HG03175 (cell line): ENCODE results near the gene BCL6B.
"Not testable (repeated sequence)": the region's sequence is repeated elsewhere in the genome, so short reads cannot be mapped to it uniquely, and the experiment has no call there.

Experiments used
- ATAC-seq: cut with Tn5 transposase; IDR thresholded peaks from one replicate; pipeline ENCODE4 v1.9.1; 2021; ENCODE audit warnings: mild to moderate bottlenecking, moderate library complexity; ENCODE audit not compliant: unreplicated experiment

BCL6B gene, protein sequence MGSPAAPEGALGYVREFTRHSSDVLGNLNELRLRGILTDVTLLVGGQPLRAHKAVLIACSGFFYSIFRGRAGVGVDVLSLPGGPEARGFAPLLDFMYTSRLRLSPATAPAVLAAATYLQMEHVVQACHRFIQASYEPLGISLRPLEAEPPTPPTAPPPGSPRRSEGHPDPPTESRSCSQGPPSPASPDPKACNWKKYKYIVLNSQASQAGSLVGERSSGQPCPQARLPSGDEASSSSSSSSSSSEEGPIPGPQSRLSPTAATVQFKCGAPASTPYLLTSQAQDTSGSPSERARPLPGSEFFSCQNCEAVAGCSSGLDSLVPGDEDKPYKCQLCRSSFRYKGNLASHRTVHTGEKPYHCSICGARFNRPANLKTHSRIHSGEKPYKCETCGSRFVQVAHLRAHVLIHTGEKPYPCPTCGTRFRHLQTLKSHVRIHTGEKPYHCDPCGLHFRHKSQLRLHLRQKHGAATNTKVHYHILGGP

DNA sequence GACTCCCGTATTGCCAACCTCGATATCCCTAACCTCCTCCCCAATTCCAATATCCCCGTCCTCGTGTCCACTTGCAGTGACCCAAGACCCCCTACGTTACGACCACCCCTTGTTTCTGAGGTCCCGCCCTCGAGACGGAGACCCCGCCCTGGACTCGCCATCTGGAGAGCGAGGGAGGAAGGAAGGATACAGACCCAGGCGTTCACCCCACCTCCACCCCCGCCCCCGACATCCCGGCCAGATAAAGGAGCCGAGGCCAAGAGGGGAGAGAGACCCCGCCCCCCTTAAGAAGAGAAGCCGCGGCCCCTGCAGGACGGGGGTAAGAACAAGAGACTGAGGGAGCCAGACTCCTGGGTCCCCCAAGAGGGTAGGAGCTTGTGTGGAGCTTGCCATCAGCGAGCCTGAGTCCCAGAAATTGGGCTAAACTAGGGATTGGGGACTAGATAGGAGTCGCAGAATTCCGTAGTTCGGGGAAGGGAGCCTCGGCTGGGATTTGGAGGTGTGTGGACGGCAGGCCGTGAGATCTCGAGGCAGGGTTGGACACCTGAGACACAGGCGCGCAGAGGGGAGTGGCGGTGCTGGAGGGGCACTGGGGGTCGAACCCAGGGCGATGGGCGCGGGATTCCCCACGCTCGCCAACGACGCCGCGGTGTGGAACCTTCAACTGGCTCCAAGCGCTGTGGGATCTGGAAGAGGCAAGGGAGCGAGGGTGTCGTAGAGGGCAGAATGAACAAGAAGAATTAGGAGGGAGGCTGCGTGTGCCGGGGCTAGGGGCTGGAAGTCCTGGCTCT is at the start of gene BCL6B:
Gene BCL6B (plus strand): TSS at position 270 of the 791 bp plus-strand sequence. CDS start 622 bp downstream, outside the sequence.
- no peak for ATAC-seq

DNA sequence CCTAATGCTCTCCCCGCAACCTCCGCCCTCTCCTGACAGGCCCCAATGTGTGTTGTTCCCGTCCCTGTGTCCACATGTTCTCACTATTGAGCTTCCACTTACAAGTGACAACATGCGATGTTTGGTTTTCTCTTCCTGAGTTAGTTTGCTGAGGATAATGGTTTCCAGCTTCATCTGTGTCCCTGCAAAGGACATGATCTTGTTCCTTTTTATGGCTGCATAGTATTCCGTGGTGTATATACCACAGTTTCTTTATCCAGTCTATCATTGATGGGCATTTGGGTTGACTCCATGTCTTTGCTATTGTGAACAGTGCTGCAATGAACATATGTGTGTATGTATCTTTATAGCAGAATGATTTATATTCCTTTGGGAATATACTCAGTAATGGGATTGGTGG is 43.4 kb upstream of the BCL6B start:
- ATAC-seq = not testable (repeated sequence)

DNA sequence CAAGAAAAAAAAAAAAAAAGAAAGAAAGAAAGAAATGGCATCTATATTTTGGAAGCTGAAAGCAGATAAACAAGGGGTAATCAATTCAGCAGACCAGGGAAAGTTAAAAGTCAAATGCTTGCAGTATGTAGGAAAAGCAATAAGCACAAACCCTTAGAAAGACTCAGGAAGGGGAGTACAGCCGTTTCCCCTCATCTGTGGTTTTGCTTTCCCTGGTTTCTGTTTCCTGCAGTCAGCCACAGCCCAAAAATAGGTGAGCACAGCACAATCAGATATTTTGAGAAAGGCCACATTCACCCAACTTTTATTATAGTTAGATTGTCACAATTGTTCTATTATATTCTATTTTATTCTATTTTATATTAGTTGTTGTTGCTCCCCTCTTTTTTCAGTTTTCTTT is 41.4 kb upstream of the BCL6B start:
- no peak for ATAC-seq

DNA sequence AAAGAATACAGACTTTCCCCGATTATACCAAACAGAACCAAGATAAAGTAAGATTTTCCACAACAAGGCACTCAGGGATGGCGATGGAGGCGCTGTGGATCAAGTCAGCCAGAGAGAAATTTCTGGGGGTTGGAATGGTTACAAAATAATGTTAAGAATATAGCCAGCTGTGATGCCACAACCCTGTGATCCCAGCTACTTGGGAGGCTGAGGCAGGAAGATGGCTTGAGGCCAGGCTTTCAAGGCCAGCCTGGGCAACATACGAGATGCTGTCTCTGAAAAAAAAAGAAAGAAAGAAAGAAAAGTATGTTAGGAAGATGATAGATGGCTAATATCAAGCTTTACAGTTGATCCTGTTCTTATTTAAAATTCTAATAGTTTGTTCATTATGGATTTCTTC is 37.6 kb upstream of the BCL6B start:
- ATAC-seq = no peak

DNA sequence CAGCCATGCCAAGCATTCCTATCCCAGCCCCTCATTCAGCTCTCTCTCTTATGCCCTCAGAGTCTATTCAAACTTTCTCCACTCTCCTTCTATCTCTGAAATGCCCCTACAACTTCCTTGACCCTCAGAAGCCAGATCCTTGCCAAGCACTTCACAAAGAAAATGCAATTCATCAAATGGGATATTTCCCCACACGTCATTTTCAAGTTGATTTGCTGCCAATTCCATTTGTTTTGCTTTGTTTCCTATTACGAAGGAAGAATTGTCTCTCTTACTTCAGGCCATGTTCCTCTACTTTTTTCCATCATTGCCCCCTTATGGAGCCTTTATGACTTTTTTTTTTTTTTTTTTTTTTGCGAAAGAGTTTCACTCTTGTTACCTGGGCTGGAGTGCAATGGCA is 36.2 kb upstream of the BCL6B start:
- no peak for ATAC-seq

DNA sequence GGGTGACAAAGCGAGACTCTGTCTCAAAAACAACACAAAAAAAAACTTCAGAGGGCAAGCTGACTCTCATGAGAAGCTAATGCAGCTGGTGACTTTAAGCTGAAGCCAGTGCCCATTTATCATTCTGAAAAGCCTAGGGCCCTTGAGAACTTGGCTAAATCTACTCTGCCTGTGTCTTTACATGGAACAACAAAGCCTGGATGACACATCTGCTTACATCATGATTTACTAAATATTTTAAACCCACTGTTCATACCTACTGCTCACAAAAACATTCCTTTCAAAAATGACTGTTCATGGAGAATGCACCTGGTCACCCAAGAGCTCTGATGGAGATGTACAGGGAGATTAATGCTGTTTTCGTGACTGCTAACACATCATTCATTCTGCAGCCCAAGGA is 33.1 kb upstream of the BCL6B start:
- ATAC-seq = no peak

DNA sequence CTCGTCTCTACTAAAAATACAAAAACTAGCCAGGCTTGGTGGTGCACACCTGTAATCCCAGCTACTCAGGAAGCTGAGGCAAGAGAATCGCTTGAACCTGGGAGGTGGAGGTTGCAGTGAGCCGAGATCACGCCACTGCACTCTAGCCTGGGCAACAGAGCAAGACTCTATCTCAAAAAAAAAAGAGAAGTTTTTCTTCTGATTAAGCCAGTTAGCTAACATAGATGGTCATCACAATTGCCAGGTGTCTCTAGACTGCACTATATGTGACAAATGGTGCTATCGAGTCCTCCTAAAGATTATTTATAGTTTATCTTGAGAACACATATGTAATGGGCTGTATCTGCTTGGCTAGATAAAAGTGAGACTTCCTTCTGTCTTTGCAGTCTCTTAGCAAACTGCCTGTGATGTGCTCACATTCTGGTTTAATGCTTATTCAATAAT is 29.2 kb upstream of the BCL6B start:
- ATAC-seq = not testable (repeated sequence)

DNA sequence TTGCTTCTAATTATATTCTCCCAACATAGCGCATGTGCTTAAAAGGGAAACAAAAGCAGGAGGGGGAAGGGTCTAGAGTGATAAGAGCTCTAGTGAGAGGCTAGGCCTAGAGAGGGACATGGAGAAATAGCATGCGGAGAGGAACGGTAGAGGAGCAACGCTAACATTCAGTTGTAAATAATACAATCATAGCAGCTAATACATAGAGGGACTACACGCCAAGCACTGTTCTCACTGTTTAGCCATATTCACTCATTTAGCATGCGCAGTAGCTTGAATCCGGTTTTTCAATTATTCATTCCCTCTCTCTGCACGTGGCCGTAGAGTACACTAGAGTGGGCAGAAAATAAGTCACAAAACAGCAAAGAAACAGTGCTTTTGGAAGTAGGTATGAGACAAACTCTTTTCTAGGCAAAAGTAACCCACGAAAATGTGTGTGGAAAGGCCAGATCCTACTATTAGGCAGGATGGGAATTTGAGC is 28.7 kb upstream of the BCL6B start:
- no peak for ATAC-seq

DNA sequence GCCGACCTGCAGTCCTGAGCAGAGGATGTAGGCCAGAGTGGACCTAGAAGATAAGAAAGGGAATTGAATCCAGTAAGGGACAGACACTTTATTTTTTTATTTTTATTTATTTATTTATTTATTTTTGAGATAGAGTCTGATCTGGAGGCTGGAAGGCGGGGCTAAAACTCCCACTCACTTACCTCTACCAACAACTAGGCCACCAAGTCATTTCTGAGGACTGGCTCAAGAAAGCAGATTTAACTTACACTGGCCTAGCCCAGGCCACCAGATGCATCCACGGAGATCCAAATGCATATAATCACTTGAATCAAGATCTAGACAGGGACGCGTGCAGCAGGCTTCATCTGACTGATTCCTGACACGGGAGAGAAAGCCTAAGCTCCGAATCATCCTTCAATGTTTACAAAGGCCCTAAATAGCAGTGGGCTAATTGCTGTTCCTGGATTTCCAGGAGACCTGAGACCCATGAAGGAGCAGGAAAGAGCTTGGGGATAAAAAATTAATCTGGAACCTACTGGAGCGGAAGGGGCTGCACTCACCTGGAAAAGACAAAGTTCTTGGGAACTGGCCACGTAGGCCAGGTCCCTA is 28.1 kb upstream of the BCL6B start:
- no peak for ATAC-seq

DNA sequence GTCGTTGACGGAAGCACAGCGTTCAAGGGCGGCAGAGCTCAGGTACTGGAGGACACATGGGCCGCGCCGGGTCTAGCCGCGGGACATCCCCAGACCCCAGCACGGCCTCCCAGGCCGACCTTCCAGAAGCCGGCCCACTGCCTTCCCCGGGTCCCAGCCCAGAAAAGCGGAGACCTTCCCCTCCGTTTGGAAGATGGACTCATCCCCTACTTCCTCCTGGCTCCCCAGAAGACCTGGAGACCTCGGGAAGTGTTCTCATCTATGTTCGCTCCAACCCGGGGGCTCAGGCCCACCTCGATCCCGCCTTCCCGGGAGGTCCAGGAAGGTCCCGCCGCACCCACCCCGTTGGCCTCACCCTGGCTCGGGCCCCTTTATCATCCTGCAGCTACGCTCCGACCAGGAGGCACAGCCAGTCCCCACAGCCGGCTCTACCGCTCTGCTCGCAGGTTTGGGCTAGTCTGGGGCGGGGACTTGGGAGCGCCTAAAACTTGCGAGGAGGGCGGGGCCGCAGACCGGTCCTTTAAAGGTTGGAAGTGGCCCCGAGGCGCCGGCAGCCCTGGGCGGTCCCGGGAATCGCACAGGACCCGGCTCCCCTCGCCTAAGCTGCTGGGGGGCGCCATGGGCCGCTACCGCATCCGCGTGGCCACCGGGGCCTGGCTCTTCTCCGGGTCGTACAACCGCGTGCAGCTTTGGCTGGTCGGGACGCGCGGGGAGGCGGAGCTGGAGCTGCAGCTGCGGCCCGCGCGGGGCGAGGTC is 27.2 kb upstream of the BCL6B start, which contains the start of gene ALOX12:
Gene ALOX12 (plus strand): TSS at position 550 of the 756 bp plus-strand sequence. CDS start 69 bp downstream, at position 619.
- no peak for ATAC-seq

DNA sequence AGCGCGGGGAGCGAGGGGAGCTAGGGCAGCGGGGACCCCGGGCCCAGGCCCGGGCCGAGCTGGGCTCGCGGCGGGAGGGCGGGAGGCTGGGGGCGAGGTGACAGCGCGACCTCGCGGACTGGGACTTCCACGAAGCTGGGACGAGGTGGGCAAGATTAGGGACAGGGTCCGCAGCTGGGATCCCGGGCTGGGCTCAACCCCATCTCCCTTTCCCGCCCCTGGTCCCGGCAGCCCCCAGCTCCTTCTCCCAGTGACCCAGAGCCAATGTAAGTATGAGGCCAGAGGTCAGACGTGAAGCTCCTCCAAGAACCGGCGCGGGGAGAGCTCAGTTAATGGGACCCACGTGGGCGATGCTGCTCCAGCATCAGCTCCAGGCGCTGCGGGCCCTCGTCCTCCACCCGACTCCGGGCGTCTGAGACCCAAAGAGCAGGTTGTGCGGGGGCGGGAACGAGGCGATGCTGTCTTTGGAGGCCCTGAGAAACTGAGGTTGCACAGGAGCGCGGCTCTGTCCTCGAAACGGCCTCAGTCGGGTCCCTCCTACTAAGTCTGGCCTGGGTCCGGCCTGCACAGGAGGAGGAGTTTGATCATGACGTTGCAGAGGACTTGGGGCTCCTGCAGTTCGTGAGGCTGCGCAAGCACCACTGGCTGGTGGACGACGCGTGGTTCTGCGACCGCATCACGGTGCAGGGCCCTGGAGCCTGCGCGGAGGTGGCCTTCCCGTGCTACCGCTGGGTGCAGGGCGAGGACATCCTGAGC is 26.4 kb upstream of the BCL6B start:
- no peak for ATAC-seq

DNA sequence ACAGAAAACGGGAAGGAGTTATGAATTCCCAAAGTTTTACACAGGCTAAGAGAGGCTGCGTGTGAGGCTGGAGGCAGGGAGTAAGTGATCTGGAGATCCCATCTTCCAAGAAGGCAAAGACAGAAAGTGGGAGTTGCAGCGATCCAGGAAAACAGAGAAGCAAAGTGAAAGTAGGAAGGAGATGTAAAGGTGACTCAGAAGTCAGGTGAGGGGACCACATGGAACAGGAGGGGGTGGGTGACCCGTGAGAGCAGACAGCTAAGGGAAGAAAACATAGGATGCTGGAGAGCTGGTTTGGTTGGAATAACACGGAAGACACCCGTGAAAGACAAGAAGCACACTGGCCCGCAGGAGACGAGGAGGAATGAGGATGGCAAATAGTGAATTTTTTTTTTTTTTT is 25.7 kb upstream of the BCL6B start:
- ATAC-seq = no peak

DNA sequence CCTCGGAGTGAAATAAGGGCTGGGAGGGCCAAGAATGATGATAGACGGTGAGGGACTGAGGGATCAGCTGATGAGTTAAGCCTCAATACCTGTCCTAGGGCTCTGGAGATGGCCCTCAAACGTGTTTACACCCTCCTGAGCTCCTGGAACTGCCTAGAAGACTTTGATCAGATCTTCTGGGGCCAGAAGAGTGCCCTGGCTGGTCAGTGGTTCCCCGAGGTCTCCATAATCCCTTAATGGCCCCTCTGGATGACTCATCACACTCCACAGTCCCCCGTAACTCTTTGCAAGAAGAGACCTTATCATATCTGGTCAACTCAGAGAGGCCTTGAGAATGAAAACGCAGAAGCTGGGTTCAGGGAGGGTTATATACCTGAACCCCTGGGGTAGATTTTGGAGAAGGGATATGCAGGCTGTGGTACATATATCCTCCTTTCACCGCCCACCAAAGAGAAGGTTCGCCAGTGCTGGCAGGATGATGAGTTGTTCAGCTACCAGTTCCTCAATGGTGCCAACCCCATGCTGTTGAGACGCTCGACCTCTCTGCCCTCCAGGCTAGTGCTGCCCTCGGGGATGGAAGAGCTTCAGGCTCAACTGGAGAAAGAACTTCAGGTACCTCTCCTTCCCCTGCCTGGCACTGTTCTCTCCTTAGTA is 23.9 kb upstream of the BCL6B start:
- no peak for ATAC-seq

DNA sequence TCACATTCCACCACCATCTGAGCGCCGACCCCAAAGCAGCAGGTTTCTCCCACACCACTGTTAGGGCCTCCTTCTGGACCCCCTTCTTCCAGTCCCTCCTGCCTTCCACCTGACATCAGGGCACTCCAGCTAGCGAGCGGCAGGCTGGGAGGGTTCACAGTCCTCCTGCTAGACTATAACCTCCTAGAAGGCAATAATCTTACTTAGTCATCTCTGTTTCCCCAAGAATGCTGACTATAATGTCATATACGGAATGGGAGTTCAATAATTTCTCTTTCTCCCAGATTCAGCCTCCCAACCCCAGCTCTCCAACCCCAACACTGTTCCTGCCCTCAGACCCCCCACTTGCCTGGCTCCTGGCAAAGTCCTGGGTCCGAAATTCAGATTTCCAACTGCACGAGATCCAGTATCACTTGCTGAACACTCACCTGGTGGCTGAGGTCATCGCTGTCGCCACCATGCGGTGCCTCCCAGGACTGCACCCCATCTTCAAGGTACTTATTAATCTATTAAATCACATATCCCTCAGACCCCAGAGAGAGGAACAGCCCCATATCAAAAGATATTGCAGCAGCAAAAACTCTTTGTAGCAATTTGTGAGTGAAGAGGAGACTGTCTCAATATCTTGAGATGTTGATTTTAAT is 21.4 kb upstream of the BCL6B start:
- no peak for ATAC-seq

DNA sequence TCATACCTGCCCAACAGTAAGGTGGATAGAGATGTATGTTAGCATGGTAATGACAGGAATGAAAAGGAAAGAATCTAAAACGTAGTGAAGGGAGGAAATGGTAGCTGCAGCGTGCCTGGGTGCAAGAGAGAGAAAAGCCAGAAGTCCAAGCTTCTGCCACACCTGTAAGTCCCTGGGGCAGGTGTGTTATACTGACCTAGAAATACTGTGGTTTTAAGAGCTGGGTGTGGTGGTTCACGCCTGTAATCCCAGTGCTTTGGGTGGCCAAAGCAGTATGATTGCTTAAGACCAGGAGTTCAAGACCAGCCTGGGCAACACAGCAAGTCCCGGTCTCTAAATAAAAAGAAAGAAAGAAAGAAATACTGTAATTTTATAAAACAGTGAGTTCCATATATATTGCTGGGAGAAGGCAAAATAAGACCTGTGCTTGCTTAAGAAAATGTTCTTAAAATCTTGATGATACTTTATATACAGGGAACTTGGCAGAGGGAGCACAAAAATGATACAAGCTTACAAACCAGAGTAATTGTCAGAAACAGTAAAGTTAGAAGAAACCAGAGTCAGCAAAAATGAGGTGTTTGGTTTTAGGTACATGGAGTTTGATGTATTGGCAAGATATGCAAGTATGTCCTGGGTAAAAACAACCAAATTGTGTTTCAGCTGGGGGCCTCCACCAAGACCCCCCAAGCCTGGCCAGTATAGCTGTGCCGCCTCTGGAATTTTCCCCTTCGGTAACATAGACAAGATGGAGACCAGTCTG is 20.4 kb upstream of the BCL6B start:
- ATAC-seq = no peak

DNA sequence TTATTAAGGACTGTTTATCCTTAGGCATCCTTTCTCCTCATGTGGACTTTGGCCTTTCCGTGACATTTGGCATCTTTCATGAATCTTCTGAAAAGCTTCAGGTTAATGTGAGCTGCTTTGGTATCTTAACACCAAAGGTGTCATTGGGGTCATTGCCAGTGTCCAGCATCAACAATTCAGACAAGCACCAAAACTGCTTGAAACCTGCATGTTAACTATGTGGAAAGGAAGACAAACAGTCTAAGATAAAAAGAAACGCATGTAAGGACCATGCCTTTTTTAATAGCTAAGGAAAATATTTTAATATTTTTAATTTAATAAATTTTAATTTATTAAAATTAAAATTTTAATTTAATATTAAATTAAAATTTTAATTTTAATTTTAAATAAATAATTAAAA is 19.1 kb upstream of the BCL6B start:
- ATAC-seq = no peak

DNA sequence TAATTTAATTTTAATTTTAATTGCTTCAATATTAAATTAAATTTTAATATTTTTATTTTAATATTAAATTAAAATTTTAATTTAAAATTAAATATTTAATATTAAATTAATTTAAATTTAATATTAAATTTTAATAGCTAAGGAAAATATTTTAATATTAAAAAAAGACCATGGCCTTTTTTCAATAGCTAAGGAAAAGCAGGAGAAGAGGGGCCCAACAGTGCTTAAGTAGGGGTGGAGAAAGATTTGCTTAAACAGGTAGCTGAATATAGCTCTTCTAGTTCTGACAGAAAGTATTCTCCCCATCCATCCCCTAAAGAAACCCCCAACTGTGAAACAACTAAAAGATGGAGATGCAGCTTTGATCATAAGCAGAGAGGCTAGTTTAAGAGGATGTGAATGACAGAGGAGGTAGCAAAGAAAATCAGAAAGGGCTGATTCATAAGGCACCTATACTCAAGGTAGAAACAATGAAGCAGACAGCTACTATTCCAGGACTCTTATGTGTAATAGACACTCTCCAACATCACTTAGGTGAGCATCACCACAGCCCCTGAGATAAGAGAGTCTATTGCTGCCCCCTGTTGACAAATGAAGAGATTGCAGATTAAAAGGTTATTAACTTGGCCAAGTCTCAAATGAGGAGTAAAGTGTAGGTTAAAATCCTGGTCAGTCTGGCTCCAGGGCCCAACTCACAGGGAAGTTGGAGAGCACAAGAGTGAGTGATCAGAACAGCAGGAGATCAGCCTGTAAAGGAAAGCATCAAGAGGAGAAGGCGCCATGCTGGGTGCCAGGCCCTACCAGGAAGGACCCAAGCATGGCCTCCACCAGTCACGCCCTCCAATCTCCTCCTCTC is 18.2 kb upstream of the BCL6B start:
- no peak for ATAC-seq
